SK-N-DZ (cell line): Measurements from ENCODE around the gene ZNF415. TPM values are rescaled to one million over a fixed set of nuclear protein-coding genes. Genes with fewer than 3 reads are reported as not detected.
"Not testable (repeated sequence)": the region's sequence is repeated elsewhere in the genome, so short reads cannot be mapped to it uniquely, and the experiment has no call there.

Experiments used
- DNase-seq: peaks from one replicate; pipeline ENCODE4 v3.0.0-alpha.2; 2015; ENCODE audit warnings: low spot score
- polyA plus RNA-seq, 2 experiments: library from polyadenylated mRNA; depleted of rRNA; stranded (reverse); fragments of >200 nt; gene quantifications; 2 replicates each; pipeline ENCODE4 v1.2.3, GENCODE V29; 2014

Gene ZNF415
- polyA plus RNA-seq (2014; cell fraction: cytosol; rRNA removed): 4.6 and 6.0 TPM in 2 replicates
- polyA plus RNA-seq (2014; cell fraction: nucleus; rRNA removed): 4.7 and 8.6 TPM in 2 replicates

DNA sequence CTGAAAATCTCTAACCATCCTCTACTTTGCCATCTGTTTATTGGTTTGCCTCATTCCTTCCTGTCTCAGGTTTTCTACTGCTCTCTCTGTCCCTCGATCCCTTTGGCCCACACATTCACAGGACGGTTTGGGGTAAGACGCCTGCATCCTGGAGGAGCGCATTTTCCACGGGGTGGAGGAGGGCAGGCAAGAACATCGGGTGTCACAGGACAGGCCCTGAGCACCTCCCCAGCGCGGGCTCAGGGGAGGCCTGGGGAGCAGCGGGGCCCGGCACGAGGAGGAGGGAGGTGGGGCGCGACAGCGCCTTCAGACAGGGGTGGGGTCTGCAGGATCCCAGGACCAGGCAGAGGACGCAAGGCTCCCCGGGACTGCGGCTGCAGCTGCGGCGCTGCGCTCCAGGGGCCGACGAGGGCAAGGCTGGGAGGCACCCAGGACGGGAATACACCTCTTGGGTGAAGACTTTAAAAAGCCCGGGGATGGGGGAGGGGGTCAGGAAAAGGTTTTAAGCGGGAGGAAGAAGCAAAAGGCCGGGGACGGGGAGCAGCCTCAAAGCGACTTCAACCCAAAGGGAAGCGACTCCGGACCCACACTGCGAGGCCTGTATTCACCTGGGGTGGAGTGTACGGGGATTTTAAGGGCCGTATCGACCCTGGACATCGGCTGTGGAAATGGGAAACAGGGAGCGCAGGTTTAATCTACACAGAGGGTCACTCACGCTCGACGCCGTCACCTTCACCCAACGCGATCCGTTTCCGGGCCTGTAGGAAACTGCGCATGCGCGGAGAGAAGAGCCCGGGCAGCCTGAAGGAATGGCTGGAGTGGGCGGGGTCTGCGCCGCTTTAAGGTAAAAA lies at the start of gene ZNF415:
Gene ZNF415, minus strand, starts transcription at position 770 of the 851 bp plus-strand sequence. CDS start 10,234 bp downstream, outside the sequence.
- DNase-seq: peak; percentile 64

GRCh38 chr19:53182202-53182601 lies 49.5 kb upstream of the ZNF415 start:
- DNase-seq: no peak

DNA sequence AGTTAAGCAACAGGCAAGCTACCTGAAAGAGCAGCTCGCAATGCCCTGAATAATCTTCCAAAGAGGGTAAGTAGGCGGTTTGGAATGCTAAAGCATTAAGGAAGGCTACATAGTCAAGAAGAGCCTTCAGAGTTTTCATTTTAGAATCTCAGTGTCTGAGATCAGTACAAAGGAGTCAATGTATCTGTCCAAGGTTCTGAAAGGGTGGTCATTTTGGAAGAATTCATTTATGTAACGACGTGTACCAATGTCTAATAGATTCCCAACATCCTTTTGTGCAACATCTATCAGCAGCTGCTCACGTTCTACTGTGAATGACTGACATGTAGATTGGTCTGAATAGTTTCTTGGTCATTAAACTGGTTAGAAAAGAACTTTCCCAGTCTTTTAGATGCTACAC lies 45.3 kb upstream of the ZNF415 start:
- no peak for DNase-seq

GRCh38 chr19:53172889-53173288 lies 40.2 kb upstream of the ZNF415 start:
- no peak for DNase-seq

DNA sequence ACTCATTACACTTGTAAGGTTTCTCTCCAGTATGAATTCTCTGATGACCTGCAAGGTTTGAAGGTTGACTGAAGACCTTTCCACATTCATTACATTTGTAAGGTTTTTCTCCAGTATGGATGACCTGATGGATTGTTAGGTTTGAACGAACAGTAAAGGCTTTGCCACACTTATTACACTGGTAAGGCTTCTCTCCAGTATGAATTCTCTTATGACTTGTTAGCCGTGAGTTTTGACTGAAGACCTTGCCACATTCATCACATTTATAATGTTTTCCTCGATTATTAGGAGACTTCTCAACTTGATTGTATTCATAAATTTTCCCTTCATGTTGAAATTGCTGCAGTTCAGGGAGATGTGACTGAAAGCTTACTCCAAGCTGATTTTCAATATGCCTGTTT lies 33.0 kb upstream of the ZNF415 start:
- DNase-seq: no peak

DNA sequence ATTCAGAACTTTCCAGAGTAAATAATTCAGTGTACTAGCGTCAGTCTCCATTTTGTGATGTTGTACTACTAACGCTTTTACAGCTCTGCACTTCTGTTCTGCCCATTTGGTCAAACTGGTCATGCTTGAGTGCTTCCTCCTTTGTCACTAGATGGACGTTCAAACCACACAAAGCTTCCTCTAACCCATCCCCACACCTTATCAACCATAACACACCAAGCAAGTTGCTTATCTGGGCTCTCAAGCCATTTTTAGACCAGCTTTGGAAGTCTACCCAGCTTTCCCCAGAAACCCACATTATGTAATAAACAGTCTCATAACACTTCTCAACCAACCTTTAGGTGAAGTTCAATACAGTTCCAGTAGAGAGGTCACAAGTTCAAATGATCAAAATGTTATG lies 28.4 kb upstream of the ZNF415 start:
- DNase-seq: no peak

GRCh38 chr19:53160350-53160749 lies 27.6 kb upstream of the ZNF415 start:
- no peak for DNase-seq

- DNase-seq: peak; percentile 9
Measured at GRCh38 chr19:53158119-53158656, 25.5 kb upstream of the ZNF415 start.

GRCh38 chr19:53157626-53158025 lies 24.9 kb upstream of the ZNF415 start:
- peak; percentile 1 for DNase-seq

- DNase-seq: no peak
Measured at GRCh38 chr19:53156850-53157249, 24.1 kb upstream of the ZNF415 start.

GRCh38 chr19:53147645-53148044 lies 14.9 kb upstream of the ZNF415 start:
- DNase-seq: no peak

DNA sequence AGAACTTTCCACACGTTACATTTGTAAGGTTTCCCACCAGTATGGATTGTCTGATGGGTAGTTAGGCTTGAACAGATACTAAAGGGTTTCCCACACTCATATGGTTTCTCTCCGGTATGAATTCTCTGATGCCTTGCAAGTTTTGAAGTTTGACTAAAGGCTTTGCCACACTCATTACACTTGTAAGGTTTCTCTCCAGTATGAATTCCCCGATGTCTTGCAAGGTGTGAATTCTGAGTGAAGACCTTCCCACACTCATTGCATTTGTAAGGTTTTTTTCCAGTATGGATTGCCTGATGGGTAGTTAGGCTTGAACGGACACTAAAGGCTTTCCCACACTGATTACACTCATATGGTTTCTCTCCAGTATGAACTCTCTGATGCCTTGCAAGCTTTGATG lies 7.6 kb upstream of the ZNF415 start:
- DNase-seq: no peak

DNA sequence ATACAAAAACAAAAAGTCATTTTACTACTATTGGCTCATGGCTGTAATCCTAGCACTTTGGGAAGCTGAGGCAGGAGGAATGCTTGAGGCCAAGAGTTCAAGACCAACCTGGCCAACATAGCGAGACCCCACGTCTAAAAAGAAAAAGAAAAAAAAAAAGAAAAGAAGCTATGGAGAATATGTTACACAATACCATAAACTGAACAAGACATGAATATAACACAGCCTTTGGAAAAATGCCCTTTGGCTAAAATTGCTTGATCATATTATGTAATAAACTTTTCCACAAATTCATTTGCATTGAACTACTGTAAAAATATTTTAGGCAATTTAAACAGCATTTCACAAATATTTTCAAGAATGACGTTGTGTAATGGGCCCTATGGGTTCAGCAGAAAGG lies 3.7 kb upstream of the ZNF415 start:
- DNase-seq: no peak

DNA sequence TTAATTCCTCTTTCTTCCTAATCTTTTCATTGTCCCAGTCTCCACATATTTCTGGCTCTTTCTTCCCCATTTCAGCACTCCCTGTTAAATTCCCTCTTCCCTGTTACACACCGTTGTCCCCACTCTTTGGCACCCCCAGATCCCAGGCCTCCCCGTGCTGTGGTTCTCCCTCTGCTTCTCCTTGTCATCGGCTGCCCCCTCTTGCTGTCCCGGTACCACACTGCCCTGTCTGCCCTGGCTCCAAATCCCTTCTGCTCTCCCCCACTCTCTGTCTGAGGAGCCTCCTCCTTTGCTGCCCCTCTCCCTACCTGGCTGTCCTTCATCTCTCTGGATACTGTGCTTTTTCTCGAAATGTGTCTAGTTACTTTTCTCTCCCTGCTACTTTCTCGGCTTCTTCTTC lies 983 bp downstream of the ZNF415 start:
- no peak for DNase-seq

- DNase-seq: no peak
Measured at GRCh38 chr19:53131085-53131590, 1.6 kb downstream of the ZNF415 start.

DNA sequence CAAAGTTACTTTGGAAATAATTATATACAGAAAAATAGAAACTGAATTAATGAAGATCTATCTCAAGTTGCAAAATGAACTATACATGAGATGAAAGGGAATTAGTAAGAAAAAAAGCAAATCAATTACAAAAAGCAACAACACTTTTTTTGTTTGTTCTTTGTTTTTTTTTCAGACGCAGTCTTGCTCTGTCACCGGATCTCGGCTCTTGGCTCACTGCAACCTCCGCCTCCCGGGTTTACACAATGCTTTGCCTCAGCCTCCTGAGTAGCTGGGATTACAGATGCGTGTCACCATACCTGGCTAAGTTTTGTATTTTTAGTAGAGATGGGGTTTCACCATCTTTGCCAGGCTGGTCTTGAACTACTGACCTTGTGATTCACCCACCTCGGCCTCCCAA lies 2.2 kb downstream of the ZNF415 start:
- DNase-seq: no peak

DNA sequence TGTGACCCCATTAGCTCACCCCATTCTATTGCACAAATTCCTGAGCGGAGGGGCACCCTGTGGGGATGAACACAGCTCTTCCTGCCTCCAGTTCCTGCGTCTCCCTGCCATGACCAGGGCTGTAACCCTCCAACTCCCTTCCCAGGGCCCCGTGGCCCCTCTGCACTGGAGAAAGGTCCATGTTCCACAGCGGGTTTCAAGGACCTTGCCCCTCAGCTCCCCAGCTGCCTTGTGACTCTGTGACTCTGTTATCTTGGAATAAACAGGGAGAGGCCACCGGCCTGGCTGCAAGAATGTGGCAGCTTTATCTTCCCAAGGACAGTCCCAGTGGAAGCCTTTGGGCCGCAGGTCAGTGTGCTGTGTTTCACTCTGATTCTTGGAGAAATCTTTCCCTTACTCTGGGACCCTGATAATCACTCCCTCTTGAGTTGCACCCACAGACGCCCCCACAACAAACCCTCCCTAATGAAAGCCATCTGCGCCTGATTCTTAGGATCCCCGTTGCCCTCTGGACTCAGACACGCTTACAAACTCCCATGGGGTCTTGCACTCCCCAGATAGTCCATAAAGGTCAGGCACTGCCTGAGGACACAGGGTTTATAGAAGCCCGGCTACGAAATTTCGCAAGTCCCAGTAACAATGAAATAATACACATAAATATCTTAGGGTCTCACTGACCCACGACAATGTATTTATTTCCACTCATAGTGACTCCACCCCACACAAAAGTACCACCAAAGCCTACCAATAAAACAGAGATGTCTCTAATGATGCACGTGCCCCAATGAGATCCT lies 5.8 kb downstream of the ZNF415 start:
- not testable (repeated sequence) for DNase-seq

- DNase-seq: no peak
Measured at GRCh38 chr19:53123400-53123799, 9.3 kb downstream of the ZNF415 start.

- DNase-seq: no peak
Measured at GRCh38 chr19:53112286-53112685, 20.4 kb downstream of the ZNF415 start.

GRCh38 chr19:53109527-53109926 lies 23.2 kb downstream of the ZNF415 start:
- DNase-seq: no peak

DNA sequence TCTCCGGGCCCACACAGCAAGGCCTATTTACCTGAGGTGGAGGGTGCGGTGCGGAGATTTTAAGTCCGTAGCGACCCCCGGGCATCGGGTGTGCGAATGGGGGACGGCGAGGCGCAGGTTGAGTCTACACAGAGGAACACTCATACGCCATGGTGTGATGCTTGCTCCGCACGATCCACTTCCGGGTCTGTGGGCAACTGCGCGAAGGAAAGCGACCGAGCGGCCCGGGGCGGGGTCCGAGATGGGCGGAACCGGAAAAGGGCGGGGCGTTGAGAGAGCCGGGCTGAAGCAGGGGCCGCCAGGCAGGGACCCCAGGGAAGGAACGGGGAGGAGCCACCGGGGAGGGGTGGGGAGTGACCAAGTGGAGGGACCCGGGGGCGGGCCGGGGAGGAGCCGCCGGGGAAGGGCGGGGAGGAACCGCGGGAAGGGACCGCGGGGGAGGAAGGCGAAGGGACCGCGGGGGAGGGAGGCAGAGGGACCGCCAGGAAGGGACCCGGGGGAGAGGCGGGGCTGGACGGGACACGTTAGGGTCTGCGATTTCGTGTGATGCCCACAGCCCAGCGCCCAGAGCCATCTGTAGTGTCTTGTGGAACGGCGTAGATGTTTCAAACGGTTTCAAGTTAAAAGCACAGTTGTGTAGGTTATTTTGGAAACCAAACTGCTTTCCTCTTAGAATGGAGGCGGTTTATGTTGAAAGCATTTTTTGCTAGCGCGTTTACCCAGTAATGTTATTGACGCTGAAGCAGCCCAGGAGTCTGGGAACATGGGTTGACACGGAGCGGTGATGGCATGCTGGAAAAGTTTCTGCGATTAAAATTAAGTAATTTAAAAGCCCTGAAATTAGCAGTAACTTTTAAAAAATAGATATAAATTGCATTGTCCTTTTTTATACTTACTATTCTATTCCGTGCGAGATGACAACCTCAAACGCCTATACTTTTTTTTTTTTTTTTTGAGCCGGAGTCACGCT lies 29.2 kb downstream of the ZNF415 start, which contains the start of gene ZNF160:
Gene ZNF160, minus strand, starts transcription at position 189 of the 970 bp plus-strand sequence. CDS start 17,146 bp downstream, outside the sequence.
- peak; percentile 87 for DNase-seq
